Measurements from ENCODE around the gene PCSK4.

- TF ChIP-seq ZBTB33 (IDR thresholded peaks at IDR 0.05; ENCODE audit: extremely low read depth, insufficient replicate concordance, low read length) = no peak
- TF ChIP-seq, protein P1, sequence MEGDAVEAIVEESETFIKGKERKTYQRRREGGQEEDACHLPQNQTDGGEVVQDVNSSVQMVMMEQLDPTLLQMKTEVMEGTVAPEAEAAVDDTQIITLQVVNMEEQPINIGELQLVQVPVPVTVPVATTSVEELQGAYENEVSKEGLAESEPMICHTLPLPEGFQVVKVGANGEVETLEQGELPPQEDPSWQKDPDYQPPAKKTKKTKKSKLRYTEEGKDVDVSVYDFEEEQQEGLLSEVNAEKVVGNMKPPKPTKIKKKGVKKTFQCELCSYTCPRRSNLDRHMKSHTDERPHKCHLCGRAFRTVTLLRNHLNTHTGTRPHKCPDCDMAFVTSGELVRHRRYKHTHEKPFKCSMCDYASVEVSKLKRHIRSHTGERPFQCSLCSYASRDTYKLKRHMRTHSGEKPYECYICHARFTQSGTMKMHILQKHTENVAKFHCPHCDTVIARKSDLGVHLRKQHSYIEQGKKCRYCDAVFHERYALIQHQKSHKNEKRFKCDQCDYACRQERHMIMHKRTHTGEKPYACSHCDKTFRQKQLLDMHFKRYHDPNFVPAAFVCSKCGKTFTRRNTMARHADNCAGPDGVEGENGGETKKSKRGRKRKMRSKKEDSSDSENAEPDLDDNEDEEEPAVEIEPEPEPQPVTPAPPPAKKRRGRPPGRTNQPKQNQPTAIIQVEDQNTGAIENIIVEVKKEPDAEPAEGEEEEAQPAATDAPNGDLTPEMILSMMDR (IDR thresholded peaks at IDR 0.05 in 2 of 3, conservative IDR thresholded peaks at IDR 0.05 in 1 of 3; ENCODE audit: borderline replicate concordance in 1 of 3, insufficient read depth in 1 of 3, low read depth in 2 of 3, low read length in 2 of 3) = no peak
- TF ChIP-seq ZNF274 (IDR thresholded peaks at IDR 0.05; ENCODE audit: low read depth, low read length) = no peak
- TF ChIP-seq MAX (IDR thresholded peaks at IDR 0.05) = no peak
- TF ChIP-seq POLR2A (IDR thresholded peaks at IDR 0.05; ENCODE audit: borderline replicate concordance, extremely low read depth, insufficient read depth, insufficient read length) = no peak
- TF ChIP-seq POLR2AphosphoS5 (IDR thresholded peaks at IDR 0.05; ENCODE audit: low read depth, low read length) = no peak
- no peak for TF ChIP-seq SIN3A (IDR thresholded peaks at IDR 0.05; ENCODE audit: low read depth)
- TF ChIP-seq EZH2 (IDR thresholded peaks at IDR 0.05) = no peak
Observed at GRCh38 chr19:1487576-1488281, 2.4 kb downstream of the PCSK4 start.
